Immature natural killer cell (primary cell): Measurements from ENCODE around the gene IMMT. TPM values are rescaled to one million over a fixed set of nuclear protein-coding genes. Genes with fewer than 3 reads are reported as not detected.
"Not testable (repeated sequence)": the region's sequence is repeated elsewhere in the genome, so short reads cannot be mapped to it uniquely, and the experiment has no call there.

ENCODE experiments used
- DNase-seq, 3 donors: peaks; one replicate each; pipeline ENCODE4 v3.0.0; 2022; ENCODE audit warnings: mixed read lengths in 1 of 3
- H3K27ac Mint-ChIP-seq, 6 donors: one replicate each; pipeline ENCODE4 v1.8.0; 2020; ENCODE audit warnings: mixed read lengths in 6 of 6, mild to moderate bottlenecking in 5 of 6, inconsistent platforms in 4 of 6, moderate library complexity in 3 of 6
- H3K27me3 Mint-ChIP-seq, 3 donors: one replicate each; pipeline ENCODE4 v1.8.0; 2020 to 2021; ENCODE audit warnings: low read depth in 3 of 3, mild to moderate bottlenecking in 3 of 3, mixed read lengths in 3 of 3, moderate library complexity in 3 of 3, inconsistent platforms in 1 of 3
- H3K36me3 Mint-ChIP-seq, 3 donors: one replicate each; pipeline ENCODE4 v1.8.0; 2020; ENCODE audit warnings: mixed read lengths in 3 of 3, inconsistent platforms in 2 of 3, mild to moderate bottlenecking in 2 of 3
- H3K4me1 Mint-ChIP-seq, 2 donors: one replicate each; pipeline ENCODE4 v1.8.0; 2020; ENCODE audit warnings: inconsistent platforms in 2 of 2, mild to moderate bottlenecking in 2 of 2, mixed read lengths in 2 of 2, moderate library complexity in 1 of 2
- H3K4me3 Mint-ChIP-seq, 5 donors: one replicate each; pipeline ENCODE4 v1.8.0; 2020; ENCODE audit warnings: mild to moderate bottlenecking in 5 of 5, mixed read lengths in 5 of 5, inconsistent platforms in 3 of 5, moderate library complexity in 3 of 5
- H3K9me3 Mint-ChIP-seq, 6 donors: one replicate each; pipeline ENCODE4 v1.8.0; 2020; ENCODE audit warnings: mild to moderate bottlenecking in 6 of 6, mixed read lengths in 6 of 6, inconsistent platforms in 4 of 6, moderate library complexity in 3 of 6
- polyA plus RNA-seq, 3 donors: library from polyadenylated mRNA; unstranded; fragments of 300-500 nt; fragmentation: Illumina TruSeq; gene quantifications; one replicate each; pipeline ENCODE4 v1.2.3, GENCODE V29; 2021

The IMMT gene
- polyA plus RNA-seq, 3 donors from 2014 or later = 37.5 to 70.9 (median 49.7) TPM

GRCh38 chr2:86232910-86233309 lies 37.6 kb upstream of the IMMT start:
- H3K27ac Mint-ChIP-seq = no peak overlapping the region

GRCh38 chr2:86232373-86232784 lies 37.1 kb upstream of the IMMT start:
- Mint-ChIP-seq H3K9me3 (peaks cover 0 to 2% (median 0%) of the 10 kb centered on the region in 6 donors), H3K27me3 (peaks cover 0 to 8% (median 4%) of the 10 kb centered on the region in 3 donors), H3K27ac (no peak overlapping the region), H3K36me3 (no peaks in the 10 kb centered on the region), H3K4me3 (no peak overlapping the region), H3K4me1 (no peaks in the 10 kb centered on the region)
- no peak for DNase-seq

More at GRCh38 chr2:86232910-86233309, 37.6 kb upstream of the IMMT start:
- Mint-ChIP-seq H3K36me3 (no peaks in the 10 kb centered on the region), H3K4me1 (no peaks in the 10 kb centered on the region), H3K4me3 (no peak overlapping the region), H3K27me3 (peaks cover 0 to 8% (median 4%) of the 10 kb centered on the region in 3 donors), H3K9me3 (peaks cover 0 to 2% (median 0%) of the 10 kb centered on the region in 6 donors)
- no peak for DNase-seq

- no peak overlapping the region for H3K27ac Mint-ChIP-seq
Observed at GRCh38 chr2:86231680-86232372, 36.6 kb upstream of the IMMT start.

GRCh38 chr2:86230961-86231360 lies 35.7 kb upstream of the IMMT start:
- Mint-ChIP-seq H3K27me3 (peaks cover 0 to 4% (median 2%) of the 10 kb centered on the region in 3 donors), H3K9me3 (peaks cover 0 to 2% (median 0%) of the 10 kb centered on the region in 6 donors), H3K36me3 (no peaks in the 10 kb centered on the region), H3K4me1 (no peaks in the 10 kb centered on the region), H3K27ac (no peak overlapping the region), H3K4me3 (no peak overlapping the region)
- no peak for DNase-seq

More at GRCh38 chr2:86231680-86232372, 36.6 kb upstream of the IMMT start:
- Mint-ChIP-seq H3K36me3 (no peaks in the 10 kb centered on the region), H3K4me1 (no peaks in the 10 kb centered on the region), H3K27me3 (peaks cover 0 to 5% (median 2%) of the 10 kb centered on the region in 3 donors), H3K4me3 (no peak overlapping the region), H3K9me3 (peaks cover 0 to 2% (median 0%) of the 10 kb centered on the region in 6 donors)
- DNase-seq = no peak

- Mint-ChIP-seq H3K9me3 (peaks cover 0 to 2% (median 0%) of the 10 kb centered on the region in 6 donors), H3K27me3 (no peaks in the 10 kb centered on the region), H3K4me1 (no peaks in the 10 kb centered on the region), H3K36me3 (no peaks in the 10 kb centered on the region), H3K27ac (no peak overlapping the region), H3K4me3 (no peak overlapping the region)
- DNase-seq = no peak
Observed at GRCh38 chr2:86229221-86229620, 34.0 kb upstream of the IMMT start.

GRCh38 chr2:86228574-86228973 lies 33.3 kb upstream of the IMMT start:
- H3K27me3 Mint-ChIP-seq, H3K4me1 Mint-ChIP-seq, H3K27ac Mint-ChIP-seq, H3K4me3 Mint-ChIP-seq, H3K9me3 Mint-ChIP-seq, H3K36me3 Mint-ChIP-seq, DNase-seq: not testable (repeated sequence)

GRCh38 chr2:86227685-86228084 lies 32.4 kb upstream of the IMMT start:
- no peaks in the 10 kb centered on the region for H3K27me3 Mint-ChIP-seq
- no peaks in the 10 kb centered on the region for H3K36me3 Mint-ChIP-seq
- no peak overlapping the region for H3K4me3 Mint-ChIP-seq
- H3K9me3 Mint-ChIP-seq = no peaks in the 10 kb centered on the region
- H3K27ac Mint-ChIP-seq = no peak overlapping the region
- no peaks in the 10 kb centered on the region for H3K4me1 Mint-ChIP-seq
- no peak for DNase-seq

GRCh38 chr2:86226636-86227520 lies 31.6 kb upstream of the IMMT start:
- no peaks in the 10 kb centered on the region for H3K36me3 Mint-ChIP-seq
- no peak for DNase-seq
- no peaks in the 10 kb centered on the region for H3K4me1 Mint-ChIP-seq
- no peaks in the 10 kb centered on the region for H3K9me3 Mint-ChIP-seq
- H3K27me3 Mint-ChIP-seq = no peaks in the 10 kb centered on the region
- no peak overlapping the region for H3K4me3 Mint-ChIP-seq
- no peak overlapping the region for H3K27ac Mint-ChIP-seq

- Mint-ChIP-seq H3K27me3 (no peaks in the 10 kb centered on the region), H3K36me3 (no peaks in the 10 kb centered on the region), H3K4me1 (no peaks in the 10 kb centered on the region), H3K4me3 (no peak overlapping the region), H3K27ac (no peak overlapping the region), H3K9me3 (no peaks in the 10 kb centered on the region)
- no peak for DNase-seq
Observed at GRCh38 chr2:86226070-86226469, 30.8 kb upstream of the IMMT start.

GRCh38 chr2:86225581-86225980 lies 30.3 kb upstream of the IMMT start:
- H3K9me3 Mint-ChIP-seq = no peaks in the 10 kb centered on the region
- H3K4me1 Mint-ChIP-seq = no peaks in the 10 kb centered on the region
- DNase-seq = no peak
- H3K27me3 Mint-ChIP-seq = no peaks in the 10 kb centered on the region
- H3K36me3 Mint-ChIP-seq = no peaks in the 10 kb centered on the region
- no peak overlapping the region for H3K27ac Mint-ChIP-seq
- no peak overlapping the region for H3K4me3 Mint-ChIP-seq

- no peak for DNase-seq
- Mint-ChIP-seq H3K27ac (no peak overlapping the region), H3K27me3 (no peaks in the 10 kb centered on the region), H3K9me3 (no peaks in the 10 kb centered on the region), H3K4me1 (no peaks in the 10 kb centered on the region), H3K36me3 (no peaks in the 10 kb centered on the region), H3K4me3 (no peak overlapping the region)
Observed at GRCh38 chr2:86224645-86225355, 29.5 kb upstream of the IMMT start.

- Mint-ChIP-seq H3K9me3 (no peaks in the 10 kb centered on the region), H3K36me3 (no peaks in the 10 kb centered on the region), H3K4me1 (no peaks in the 10 kb centered on the region), H3K4me3 (no peak overlapping the region), H3K27ac (no peak overlapping the region), H3K27me3 (no peaks in the 10 kb centered on the region)
- DNase-seq = no peak
Observed at GRCh38 chr2:86223927-86224560, 28.8 kb upstream of the IMMT start.

GRCh38 chr2:86223140-86223926 lies 28.1 kb upstream of the IMMT start:
- H3K9me3 Mint-ChIP-seq = no peaks in the 10 kb centered on the region
- peaks cover under 1% of the 10 kb centered on the region in 2 donors for H3K4me1 Mint-ChIP-seq
- no peaks in the 10 kb centered on the region for H3K27me3 Mint-ChIP-seq
- no peak overlapping the region for H3K4me3 Mint-ChIP-seq
- no peak for DNase-seq
- no peak overlapping the region for H3K27ac Mint-ChIP-seq
- H3K36me3 Mint-ChIP-seq = no peaks in the 10 kb centered on the region
